ENCODE results near the gene MT1M.

DNA sequence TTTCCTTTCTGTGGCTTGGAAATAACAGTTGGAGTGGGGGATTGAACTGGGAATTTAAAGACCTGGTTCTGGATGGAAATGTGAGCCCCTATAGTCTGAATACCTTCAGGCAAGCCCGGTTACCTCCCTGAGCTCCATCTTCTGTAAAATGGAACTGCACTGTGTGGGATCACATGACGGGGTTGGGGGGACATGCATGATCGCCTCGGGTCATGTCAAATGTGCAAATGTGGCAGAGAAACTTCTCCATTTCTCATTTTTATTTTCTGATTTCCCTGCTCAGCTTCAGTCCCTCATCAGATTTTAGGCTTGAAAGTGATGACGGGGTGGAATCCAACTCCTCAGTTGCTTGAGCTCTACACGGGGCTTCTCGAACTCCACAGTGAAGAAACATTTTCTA, 20.8 kb downstream of the MT1M start:
- TF ChIP-seq POLR2AphosphoS5 (IDR thresholded peaks at IDR 0.05; ENCODE audit: low read depth) (no peak), CTCF (conservative IDR thresholded peaks at IDR 0.05; ENCODE audit: low read depth in 2 of 2) (no peak), EZH2 (IDR thresholded peaks at IDR 0.05; ENCODE audit: low read depth, unreplicated experiment) (no peak), CREB1 (CRISPR knock-in tag; IDR thresholded peaks at IDR 0.05; ENCODE audit: low read depth) (no peak), JUNB (IDR thresholded peaks at IDR 0.05; ENCODE audit: unreplicated experiment) (no peak), NANOG (IDR thresholded peaks at IDR 0.05; ENCODE audit: borderline replicate concordance) (no peak), EZH2phosphoT487 (IDR thresholded peaks at IDR 0.05; ENCODE audit: unreplicated experiment) (no peak), STAT1 (IDR thresholded peaks at IDR 0.05; ENCODE audit: unreplicated experiment) (no peak)
- TF ChIP-seq, protein P1, sequence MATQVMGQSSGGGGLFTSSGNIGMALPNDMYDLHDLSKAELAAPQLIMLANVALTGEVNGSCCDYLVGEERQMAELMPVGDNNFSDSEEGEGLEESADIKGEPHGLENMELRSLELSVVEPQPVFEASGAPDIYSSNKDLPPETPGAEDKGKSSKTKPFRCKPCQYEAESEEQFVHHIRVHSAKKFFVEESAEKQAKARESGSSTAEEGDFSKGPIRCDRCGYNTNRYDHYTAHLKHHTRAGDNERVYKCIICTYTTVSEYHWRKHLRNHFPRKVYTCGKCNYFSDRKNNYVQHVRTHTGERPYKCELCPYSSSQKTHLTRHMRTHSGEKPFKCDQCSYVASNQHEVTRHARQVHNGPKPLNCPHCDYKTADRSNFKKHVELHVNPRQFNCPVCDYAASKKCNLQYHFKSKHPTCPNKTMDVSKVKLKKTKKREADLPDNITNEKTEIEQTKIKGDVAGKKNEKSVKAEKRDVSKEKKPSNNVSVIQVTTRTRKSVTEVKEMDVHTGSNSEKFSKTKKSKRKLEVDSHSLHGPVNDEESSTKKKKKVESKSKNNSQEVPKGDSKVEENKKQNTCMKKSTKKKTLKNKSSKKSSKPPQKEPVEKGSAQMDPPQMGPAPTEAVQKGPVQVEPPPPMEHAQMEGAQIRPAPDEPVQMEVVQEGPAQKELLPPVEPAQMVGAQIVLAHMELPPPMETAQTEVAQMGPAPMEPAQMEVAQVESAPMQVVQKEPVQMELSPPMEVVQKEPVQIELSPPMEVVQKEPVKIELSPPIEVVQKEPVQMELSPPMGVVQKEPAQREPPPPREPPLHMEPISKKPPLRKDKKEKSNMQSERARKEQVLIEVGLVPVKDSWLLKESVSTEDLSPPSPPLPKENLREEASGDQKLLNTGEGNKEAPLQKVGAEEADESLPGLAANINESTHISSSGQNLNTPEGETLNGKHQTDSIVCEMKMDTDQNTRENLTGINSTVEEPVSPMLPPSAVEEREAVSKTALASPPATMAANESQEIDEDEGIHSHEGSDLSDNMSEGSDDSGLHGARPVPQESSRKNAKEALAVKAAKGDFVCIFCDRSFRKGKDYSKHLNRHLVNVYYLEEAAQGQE (IDR thresholded peaks at IDR 0.05; ENCODE audit: unreplicated experiment), result no peak

All from GM23338 (cell line).